Measurements from ENCODE around the gene CARD14.
"Not testable (repeated sequence)": the region's sequence is repeated elsewhere in the genome, so short reads cannot be mapped to it uniquely, and the experiment has no call there.

The CARD14 gene

GRCh38 chr17:80151333-80151732 is 18.5 kb upstream of the CARD14 start:
- no peak for DNase-seq

DNA sequence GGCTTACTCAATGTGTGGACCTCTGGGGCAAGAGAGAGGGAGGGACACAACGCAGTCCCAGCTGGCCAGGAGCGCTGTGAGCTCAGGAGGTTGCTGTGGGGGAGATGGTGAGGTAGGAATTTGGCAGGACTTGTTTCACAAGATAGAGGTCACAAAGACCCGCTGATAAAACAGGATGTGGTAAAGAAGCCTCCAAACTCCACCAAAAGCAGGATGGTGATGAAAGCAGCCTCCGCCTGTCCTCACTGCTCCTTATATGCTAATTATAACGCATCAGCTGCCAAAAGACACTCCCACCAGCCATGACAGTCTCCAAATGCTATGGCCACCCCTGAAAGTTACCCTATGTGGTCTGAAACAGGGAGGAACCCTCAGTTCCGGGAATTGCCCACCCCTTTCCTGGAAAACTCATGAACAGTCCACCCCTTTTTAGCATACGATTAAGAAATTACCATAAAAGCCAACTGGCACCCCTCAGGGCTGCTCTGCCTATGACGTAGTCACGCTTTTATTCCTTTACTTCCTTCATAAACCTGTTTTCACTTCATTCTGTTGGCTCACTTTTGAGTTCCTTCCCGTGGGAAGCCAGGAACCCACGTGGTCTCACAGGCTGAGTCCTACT is 17.6 kb upstream of the CARD14 start:
- no peak for DNase-seq

GRCh38 chr17:80153004-80153403 is 16.8 kb upstream of the CARD14 start:
- no peak for DNase-seq

DNA sequence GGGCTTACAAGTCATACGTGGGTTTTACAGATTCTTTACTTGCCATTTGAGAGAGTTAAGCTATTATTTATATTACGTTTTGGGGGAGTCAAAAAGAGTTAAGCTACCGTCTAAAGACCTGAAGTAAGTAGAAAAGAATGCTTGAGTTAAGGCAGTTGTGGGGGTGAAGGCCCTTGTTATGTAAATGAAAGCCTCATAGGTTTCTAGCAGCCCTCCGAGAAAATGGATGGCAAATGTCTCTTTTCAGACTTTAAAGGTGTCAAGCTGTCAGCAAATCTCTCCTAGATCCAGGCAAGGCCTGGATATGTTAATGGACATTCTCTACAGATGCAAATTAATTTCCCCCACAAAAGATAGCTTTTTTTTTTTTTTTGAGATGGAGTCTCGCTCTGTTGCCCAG is 15.7 kb upstream of the CARD14 start:
- no peak for DNase-seq

GRCh38 chr17:80155600-80155999 is 14.2 kb upstream of the CARD14 start:
- not testable (repeated sequence) for DNase-seq

DNA sequence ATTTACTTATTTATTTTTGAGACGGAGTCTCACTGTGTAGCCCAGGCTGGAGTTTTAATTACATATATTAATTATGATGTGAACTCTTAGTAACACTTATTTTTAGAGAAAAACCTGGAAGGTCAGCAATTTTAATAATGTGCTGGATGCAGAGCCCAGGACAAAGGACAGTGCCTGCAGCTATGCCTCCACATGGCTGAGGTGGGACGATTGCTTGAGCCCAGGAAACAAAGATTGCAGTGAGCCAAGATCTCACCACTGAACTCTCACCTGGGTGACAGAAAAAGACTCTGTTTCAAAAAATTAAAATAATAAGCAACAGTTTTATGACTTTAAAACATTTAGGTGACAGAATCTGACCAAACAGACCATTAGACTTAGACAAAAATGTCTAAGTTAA is 11.0 kb upstream of the CARD14 start:
- DNase-seq = no peak

GRCh38 chr17:80160536-80160935 is 9.3 kb upstream of the CARD14 start:
- DNase-seq = no peak

DNA sequence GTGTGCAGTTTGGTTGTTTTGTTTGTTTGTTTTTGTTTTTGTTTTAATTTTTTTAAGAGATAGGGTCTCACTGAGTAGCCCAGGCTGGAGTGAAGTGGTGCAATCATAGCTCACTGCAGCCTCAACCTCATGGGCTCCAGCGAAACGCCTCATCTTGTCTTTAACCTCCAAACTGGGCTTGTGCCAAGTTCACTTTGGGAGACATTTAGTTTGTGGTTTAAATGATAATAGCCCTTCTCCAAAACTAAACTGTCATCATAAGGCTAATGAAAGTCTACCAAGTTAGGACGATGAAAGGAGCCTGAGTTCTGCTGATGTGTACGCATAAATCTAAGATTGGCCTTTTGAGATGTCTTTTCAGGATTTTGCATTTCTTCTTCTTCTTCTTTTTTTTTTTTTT is 6.5 kb upstream of the CARD14 start:
- no peak for DNase-seq

- no peak for DNase-seq
Observed at GRCh38 chr17:80164185-80164584, 5.6 kb upstream of the CARD14 start.

DNA sequence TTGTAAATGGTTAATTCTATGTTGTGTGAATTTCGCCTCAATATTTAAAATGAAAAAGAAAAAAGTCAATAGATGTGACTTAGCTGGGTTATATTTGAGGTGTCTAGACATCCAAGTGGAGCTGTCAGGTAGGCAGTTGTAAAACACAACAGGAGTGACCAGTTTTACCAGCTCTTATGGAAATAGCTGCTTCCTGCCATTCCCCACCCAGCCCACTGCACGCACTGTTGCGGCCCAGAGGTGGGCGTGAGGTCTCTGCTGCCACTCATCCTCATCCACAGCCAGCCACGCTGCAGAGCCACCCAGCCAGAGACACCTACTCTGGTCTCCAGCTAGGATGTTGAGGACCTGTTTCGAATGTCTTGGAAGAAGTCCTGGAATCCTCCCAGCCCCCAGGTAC is 3.4 kb upstream of the CARD14 start:
- DNase-seq = no peak

DNA sequence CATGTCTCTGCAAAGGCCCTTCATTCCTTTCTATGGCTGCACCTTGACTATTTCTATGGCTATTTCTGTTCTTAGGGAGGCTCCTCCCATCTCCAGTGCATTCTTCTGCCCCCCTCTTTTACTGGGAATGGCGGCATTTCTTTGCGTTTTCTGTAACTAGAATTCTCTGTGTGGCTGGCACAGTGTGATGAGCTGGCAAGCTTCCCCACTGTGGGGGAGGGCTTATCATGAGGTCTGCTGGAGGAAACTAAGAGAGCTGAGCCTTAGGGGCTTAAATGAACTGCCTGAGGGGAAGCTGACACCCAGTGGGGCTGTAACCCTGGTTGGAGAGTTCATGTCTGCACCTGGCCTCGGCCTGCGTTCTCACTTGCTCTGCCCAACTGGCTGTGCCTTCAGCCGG is 1.5 kb upstream of the CARD14 start:
- no peak for DNase-seq

DNA sequence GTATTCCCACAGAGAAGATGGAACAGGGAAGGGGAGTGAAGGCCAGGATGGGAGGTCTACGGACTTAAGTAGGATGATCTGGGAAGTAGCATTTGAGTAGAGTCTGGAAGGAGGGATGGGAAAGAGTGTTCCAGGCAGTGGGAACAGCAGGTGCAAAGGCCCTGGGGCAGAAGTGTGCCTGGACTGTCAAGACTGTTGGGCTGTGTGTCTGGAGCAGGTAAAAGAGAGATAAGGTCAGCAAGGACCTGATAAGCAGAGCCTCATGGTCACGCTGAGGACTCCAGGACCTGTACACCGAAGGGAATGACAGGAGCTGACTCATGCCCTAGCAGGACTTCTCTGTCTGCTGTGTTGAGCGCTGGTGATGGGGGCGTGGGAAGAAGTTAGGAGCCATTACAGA is 723 bp upstream of the CARD14 start:
- no peak for DNase-seq

- no peak for DNase-seq
Observed at GRCh38 chr17:80171681-80172080, 1.9 kb downstream of the CARD14 start.

GRCh38 chr17:80173126-80173525 is 3.3 kb downstream of the CARD14 start:
- DNase-seq = no peak

GRCh38 chr17:80173916-80174315 is 4.1 kb downstream of the CARD14 start:
- DNase-seq = no peak

- DNase-seq = no peak
Observed at GRCh38 chr17:80176757-80177156, 6.9 kb downstream of the CARD14 start.

DNA sequence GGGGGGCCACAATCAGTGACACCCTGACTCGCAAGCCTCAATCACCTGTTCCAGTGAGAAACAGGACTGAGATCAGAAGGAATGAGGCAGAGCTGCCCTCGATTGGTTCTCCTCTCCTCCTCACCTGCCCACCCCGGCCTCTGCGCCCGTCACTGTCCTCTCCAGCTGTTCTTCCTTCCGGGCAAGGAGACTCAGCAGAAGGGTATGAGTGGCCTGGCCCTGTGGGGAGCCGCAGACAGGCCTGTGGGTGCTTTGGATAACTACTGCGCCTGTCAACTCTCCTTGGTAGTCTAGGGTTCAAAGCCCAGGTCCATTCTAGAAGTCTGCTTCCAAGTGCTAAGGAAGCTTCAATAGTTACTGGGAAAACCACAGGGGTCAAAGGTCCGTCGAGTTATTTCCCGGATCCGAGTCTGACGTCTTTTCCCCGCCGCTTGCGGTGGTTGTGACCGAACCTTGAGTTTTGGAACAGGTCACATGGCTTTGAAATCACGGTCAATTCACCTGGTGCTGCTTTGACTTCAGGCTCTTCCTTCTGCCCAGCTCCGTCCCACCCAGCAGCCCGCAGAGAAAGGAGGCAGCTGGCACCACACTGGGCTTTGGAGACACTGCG is 8.3 kb downstream of the CARD14 start:
- no peak for DNase-seq

DNA sequence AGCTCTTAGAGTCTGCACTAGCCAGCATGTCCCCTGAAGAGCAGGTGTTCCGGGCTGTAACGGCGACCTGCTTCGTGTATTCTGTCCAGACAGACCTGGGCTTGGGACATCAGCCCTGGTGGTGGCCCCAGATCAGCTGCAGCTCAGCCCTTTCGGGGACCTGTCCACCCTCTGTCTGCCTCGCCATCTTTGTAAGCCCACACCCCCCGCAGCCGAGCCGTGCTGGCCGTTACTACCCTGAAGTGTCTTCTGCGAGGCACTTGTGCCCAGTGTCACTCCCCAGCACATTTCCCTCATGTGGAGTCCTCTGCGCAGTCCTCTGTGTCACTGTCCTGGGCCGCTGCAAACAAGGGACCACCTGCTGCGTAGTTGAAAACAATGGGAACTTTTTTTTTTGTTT is 10.4 kb downstream of the CARD14 start:
- DNase-seq = no peak

- no peak for DNase-seq
Observed at GRCh38 chr17:80181431-80181830, 11.6 kb downstream of the CARD14 start.

DNA sequence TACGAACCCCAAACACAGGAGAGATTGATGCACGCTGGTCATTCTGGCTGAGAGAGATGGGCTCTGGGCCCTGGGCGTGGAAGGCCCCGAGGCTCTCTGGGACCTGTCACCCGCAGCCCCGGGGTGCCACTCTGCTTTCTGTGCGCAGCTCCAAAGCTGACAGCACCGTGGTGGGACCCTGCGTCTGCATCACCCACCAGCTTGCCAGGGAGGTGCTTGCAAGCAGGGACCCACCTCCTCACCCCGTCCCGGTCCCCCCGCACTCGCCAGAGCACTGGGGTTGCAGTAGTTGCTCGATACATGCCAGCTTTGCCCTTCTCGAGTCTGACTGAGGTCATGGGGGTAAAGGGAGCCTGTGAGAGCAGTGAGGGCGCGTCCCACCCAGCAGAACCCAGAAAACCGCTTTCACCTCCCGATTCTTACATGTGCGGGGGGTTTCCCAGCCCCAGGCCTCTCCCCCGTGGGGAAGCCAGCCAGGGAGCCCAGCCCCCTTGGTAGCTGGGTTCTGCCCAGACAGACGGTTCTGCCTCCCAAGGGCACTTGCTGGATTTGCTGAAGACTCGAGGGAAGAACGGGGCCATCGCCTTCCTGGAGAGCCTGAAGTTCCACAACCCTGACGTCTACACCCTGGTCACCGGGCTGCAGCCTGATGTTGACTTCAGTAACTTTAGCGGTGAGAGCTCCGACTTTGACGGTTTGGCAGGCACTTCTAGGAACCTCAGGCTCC is 12.5 kb downstream of the CARD14 start:
- no peak for DNase-seq

DNA sequence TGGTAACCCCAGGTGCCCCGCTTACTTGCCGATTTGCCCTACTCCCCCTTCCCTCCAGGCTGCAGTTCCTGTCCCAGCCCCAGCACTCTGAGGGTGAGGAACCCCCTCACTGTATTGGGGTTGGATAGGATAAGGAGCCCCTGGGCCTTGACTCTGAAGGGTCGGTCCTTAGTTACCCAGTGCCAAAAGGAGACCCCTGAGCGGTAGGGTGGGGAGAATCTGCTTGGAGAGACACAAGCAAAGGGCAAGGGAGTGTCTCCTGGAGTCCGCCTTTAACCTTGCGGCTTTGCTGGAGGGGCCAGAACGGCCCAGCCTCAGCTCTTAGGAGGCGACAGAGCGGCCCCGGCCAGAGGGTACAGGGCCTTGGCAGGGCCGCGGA is 13.0 kb downstream of the CARD14 start:
- no peak for DNase-seq

DNA sequence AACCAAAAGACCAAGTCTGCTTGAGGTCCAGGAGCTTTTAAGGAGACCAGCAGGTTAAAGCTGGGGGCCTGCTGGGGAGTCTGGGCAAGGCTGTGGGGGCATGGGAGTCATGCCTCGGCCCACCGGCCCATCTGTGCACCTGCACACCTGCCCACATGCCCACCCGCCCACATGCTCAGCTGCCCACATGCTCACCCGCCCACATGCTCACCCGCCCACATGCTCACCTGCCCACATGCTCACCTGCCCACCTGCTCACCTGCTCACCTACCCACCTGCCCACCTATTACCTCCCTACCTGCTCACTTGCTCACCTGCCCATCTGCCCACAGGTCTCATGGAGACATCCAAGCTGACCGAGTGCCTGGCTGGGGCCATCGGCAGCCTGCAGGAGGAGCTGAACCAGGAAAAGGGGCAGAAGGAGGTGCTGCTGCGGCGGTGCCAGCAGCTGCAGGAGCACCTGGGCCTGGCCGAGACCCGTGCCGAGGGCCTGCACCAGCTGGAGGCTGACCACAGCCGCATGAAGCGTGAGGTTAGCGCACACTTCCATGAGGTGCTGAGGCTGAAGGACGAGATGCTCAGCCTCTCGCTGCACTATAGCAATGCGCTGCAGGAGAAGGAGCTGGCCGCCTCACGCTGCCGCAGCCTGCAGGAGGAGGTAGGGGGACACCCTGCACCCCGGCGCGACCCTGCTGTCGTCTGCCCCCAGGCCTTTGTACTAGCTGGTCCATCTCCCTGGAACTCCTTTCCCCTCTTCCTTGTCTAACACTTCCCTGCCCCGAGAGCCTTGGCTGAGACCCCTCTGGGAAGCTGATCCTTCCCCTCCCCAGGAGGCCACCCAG is 14.0 kb downstream of the CARD14 start:
- DNase-seq = no peak

DNA sequence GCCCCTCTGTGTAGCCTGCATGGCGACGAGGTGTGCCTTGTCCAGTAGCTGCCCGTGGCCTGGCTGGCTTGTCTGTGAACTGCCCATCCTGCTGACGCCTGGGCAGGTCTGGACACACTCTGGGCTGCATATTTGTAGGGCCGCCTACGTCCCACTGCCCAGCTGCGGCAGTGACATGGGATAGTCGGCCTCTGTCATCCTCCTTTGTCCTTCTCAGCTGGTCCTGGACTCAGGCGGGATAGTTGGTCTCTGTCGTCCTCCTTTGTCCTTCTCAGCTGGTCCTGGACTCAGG is 14.5 kb downstream of the CARD14 start:
- no peak for DNase-seq

DNA sequence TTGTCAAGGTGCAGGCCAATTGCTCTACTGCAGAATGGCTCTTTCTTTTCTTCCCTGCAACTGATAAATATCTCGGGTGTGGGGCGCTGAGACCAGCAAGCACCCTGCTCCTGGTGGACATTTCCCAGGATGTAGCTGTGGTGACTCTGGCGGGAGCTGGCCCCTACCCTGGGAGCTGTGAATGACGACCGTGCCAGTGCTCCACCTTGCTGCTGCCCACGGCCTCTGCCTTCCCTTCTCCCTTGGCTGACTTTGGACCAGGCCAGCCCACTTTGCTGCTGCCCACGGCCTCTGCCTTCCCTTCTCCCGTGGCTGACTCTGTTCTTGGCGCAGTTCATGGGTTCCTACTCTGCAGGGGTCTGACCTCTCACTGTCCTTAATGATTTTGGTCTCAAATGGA is 16.1 kb downstream of the CARD14 start:
- DNase-seq = no peak

Measured in femur (tissue), 1 donor.